B cell (primary cell): ENCODE data around the gene IGF2BP3. TPM values are rescaled to one million over a fixed set of nuclear protein-coding genes. Genes with fewer than 3 reads are reported as not detected.

Source experiments
- ATAC-seq: fragments of 200-7000 bp; cut with Tn5 transposase; one replicate; pipeline ENCODE4 v1.10.0; 2021; ENCODE audit warnings: low read depth, mild to moderate bottlenecking, moderate number of reproducible peaks, moderate library complexity
- CTCF ChIA-PET: fragments of 350-600 bp; sonication (Branson Sonifier 250); formaldehyde crosslinking; loops from one replicate; lab custom pipeline; 2021; ENCODE audit warnings: antibody characterized with exemption, inconsistent platforms; lab: Charles Lee
- POLR2A ChIA-PET: fragments of 350-600 bp; sonication (Branson Sonifier 250); formaldehyde crosslinking; loops from one replicate; lab custom pipeline; 2021; ENCODE audit warnings: antibody characterized with exemption; lab: Charles Lee
- DNase-seq: peaks from one replicate; pipeline ENCODE4 v3.0.0; 2013
- H2AFZ ChIP-seq: 2 replicates; pipeline ENCODE4 v1.6.1; 2012; ENCODE audit warnings: mild to moderate bottlenecking, low read depth, low read length; ENCODE audit not compliant: insufficient read depth, poor library complexity, severe bottlenecking
- H3K27ac ChIP-seq, 2 donors: 1 replicate in 1 of 2; 2 replicates in 1 of 2; pipeline ENCODE4 v1.5.1; 2012 to 2013; ENCODE audit warnings: low read length in 2 of 2, mild to moderate bottlenecking in 2 of 2, moderate library complexity in 1 of 2
- H3K27me3 ChIP-seq, 4 experiments: fragments of 200-600 bp in 1 of 4; sonication (generic) in 1 of 4; replicated peaks in 1 of 4; 1 replicate in 2 of 4; 2 replicates in 2 of 4; pipeline versions ENCODE4 v1.6.1 to v1.7.0; 2013 to 2016; ENCODE audit warnings: low read length in 3 of 4, mild to moderate bottlenecking in 2 of 4, mixed read lengths in 1 of 4, moderate library complexity in 1 of 4; ENCODE audit not compliant: insufficient read depth in 4 of 4, control insufficient read depth in 3 of 4; ENCODE audit errors: control extremely low read depth in 1 of 4
- H3K36me3 ChIP-seq, 2 experiments: replicated peaks in 1 of 2; 1 replicate in 1 of 2; 2 replicates in 1 of 2; pipeline versions ENCODE4 v1.6.1 to v1.7.1; 2013; ENCODE audit warnings: low read length in 1 of 2; ENCODE audit not compliant: insufficient read depth in 2 of 2, control insufficient read depth in 1 of 2; ENCODE audit errors: control extremely low read depth in 1 of 2, extremely low read depth in 1 of 2
- H3K4me1 ChIP-seq, 2 donors: fragments of 200-600 bp in 1 of 2; sonication (generic) in 1 of 2; 1 replicate in 1 of 2; 2 replicates in 1 of 2; pipeline versions ENCODE4 v1.5.1 to v1.6.1; 2013 to 2017; ENCODE audit warnings: low read length in 2 of 2; ENCODE audit not compliant: control insufficient read depth in 2 of 2, insufficient read depth in 2 of 2
- H3K4me2 ChIP-seq: replicated peaks from 2 replicates; pipeline ENCODE3; 2012; ENCODE audit warnings: mild to moderate bottlenecking, low read depth, low read length; ENCODE audit not compliant: poor library complexity, severe bottlenecking
- H3K4me3 ChIP-seq, 5 experiments: fragments of 200-600 bp in 1 of 5; sonication (generic) in 1 of 5; 1 replicate in 3 of 5; 2 replicates in 2 of 5; pipeline versions ENCODE4 v1.5.1 to v1.7.0; 2011 to 2016; ENCODE audit warnings: low read length in 4 of 5, mild to moderate bottlenecking in 4 of 5, low read depth in 2 of 5, control low read depth in 1 of 5, moderate library complexity in 1 of 5; ENCODE audit not compliant: insufficient read depth in 1 of 5; ENCODE audit errors: control extremely low read depth in 1 of 5, extremely low read depth in 1 of 5
- H3K79me2 ChIP-seq: fragments of 200-600 bp; sonication (generic); one replicate; pipeline ENCODE4 v1.6.0; 2016; ENCODE audit warnings: low read length; ENCODE audit not compliant: control insufficient read depth, insufficient read depth
- H3K9ac ChIP-seq: fragments of 200-600 bp; sonication (generic); 2 replicates; pipeline ENCODE4 v1.6.1; 2017; ENCODE audit warnings: mild to moderate bottlenecking, low read length, moderate library complexity
- H3K9me3 ChIP-seq, 3 donors: one replicate each; pipeline versions ENCODE4 v1.6.1 to v1.7.1; 2013; ENCODE audit warnings: low read length in 2 of 3; ENCODE audit not compliant: control insufficient read depth in 2 of 3, insufficient read depth in 1 of 3; ENCODE audit errors: control extremely low read depth in 1 of 3
- H4K20me1 ChIP-seq: 2 replicates; pipeline ENCODE4 v1.6.0; 2012; ENCODE audit warnings: mild to moderate bottlenecking, low read length; ENCODE audit not compliant: insufficient read depth, control insufficient read depth, poor library complexity, severe bottlenecking
- H3K27ac Mint-ChIP-seq: one replicate; pipeline ENCODE4 v1.8.0; 2021; ENCODE audit warnings: mixed read lengths
- H3K27me3 Mint-ChIP-seq: one replicate; pipeline ENCODE4 v1.8.0; 2021; ENCODE audit warnings: mixed read lengths
- H3K4me1 Mint-ChIP-seq: one replicate; pipeline ENCODE4 v1.8.0; 2021; ENCODE audit warnings: mixed read lengths
- H3K4me3 Mint-ChIP-seq: one replicate; pipeline ENCODE4 v1.8.0; 2021; ENCODE audit warnings: mixed read lengths
- H3K9me3 Mint-ChIP-seq: one replicate; pipeline ENCODE4 v1.8.0; 2022; ENCODE audit warnings: mixed read lengths; ENCODE audit not compliant: insufficient read depth
- CTCF ChIP-seq: fragments of 200-600 bp; IDR thresholded peaks from one replicate; pipeline ENCODE4 v1.8.0; 2022; ENCODE audit warnings: antibody characterized with exemption, mild to moderate bottlenecking
- EZH2 ChIP-seq: IDR thresholded peaks from 2 replicates; pipeline ENCODE4 v1.6.1; 2012; ENCODE audit warnings: borderline replicate concordance, low read depth, mild to moderate bottlenecking, moderate library complexity, low read length; ENCODE audit not compliant: insufficient read depth, poor library complexity, severe bottlenecking
- WGBS: methylation state at CpG from one replicate; pipeline ENCODE4 v1.1.5; 2013; ENCODE audit warnings: missing lambda C conversion rate; ENCODE audit not compliant: insufficient coverage; 5-methylcytosine and 5-hydroxymethylcytosine counted together
- intact Hi-C: fragments of 100-400 bp; cut with micrococcal nuclease; formaldehyde crosslinking; loops from one replicate; pipeline ENCODE4 v1.10.0; 2022
- polyA plus RNA-seq: library from polyadenylated mRNA; depleted of rRNA; stranded (reverse); fragments of >200 nt; gene quantifications from 2 replicates; pipeline ENCODE4 v1.2.3, GENCODE V29; 2012
- total RNA-seq, 2 donors: library from RNA; stranded (reverse); fragments of 120-200 nt in 1 of 2; gene quantifications; 1 replicate in 1 of 2; 2 replicates in 1 of 2; pipeline versions ENCODE4 v1.2.3 to v1.2.4, GENCODE V29; 2013 to 2022

The IGF2BP3 gene
- total and polyA plus RNA-seq, 2 donors (not counting 1 experiment from before 2014, with no cell fraction given) = 0.63 to 10.0 TPM

DNA sequence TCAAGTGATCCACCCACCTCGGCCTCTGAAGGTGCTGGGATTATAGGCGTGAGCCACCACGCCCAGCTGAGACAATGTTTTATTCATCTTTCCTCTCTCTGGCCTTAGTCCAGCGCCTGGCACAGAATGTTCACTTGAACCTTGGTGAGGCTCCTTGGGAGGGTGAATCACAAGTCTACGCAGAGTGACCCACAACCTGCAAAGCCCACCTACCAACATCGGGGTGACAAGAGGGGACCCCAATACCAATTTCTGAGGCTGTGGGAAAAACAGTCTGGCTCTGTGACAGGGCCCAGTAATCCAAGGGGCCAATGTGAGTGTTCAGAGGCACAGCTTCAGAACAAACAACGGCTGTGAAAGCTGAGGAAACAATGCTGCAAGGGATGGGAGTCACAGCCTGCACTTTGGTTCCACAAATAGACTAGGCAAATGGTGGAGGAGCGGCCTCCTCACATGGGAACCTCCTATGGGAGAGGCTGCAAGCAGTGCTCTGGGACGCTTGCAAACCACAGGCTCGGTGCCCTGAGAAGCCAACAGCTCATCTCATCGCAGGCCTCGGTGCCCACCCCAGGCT is 176.7 kb downstream of the IGF2BP3 start:
- WGBS = 95% methylated on average over 10 of the region's 12 CpGs
- no peak overlapping the region for H3K27ac ChIP-seq
- no peak for DNase-seq
- Mint-ChIP-seq H3K9me3 (no peaks in the 10 kb centered on the region), H3K4me1 (peaks cover 5% of the 10 kb centered on the region), H3K27ac (no peak overlapping the region), H3K4me3 (no peak overlapping the region), H3K27me3 (peaks cover 6% of the 10 kb centered on the region)
- peaks cover 0 to 6% (median 0%) of the 10 kb centered on the region in 4 experiments for H3K27me3 ChIP-seq
- ChIA-PET CTCF (interaction anchor here (1.1 to 1.3 kb wide), 2 partner anchors 15 to 30 kb away, joined by 3 to 5 read pairs; no protein-coding TSS in a partner anchor), POLR2A (no interaction called here)
- ATAC-seq = no peak
- no peak for TF ChIP-seq CTCF
- TF ChIP-seq EZH2 = no peak
- intact Hi-C loops = no loop called here
- H3K9ac ChIP-seq = no peak overlapping the region
- no peaks in the 10 kb centered on the region for H3K9me3 ChIP-seq
- H3K4me2 ChIP-seq = no peak overlapping the region
- H3K36me3 ChIP-seq = no peaks in the 10 kb centered on the region
- peaks cover under 1 to 1% of the 10 kb centered on the region in 2 donors for H3K4me1 ChIP-seq
- no peak overlapping the region for H3K4me3 ChIP-seq
- H4K20me1 ChIP-seq = no peaks in the 10 kb centered on the region
- peaks cover 11% of the 10 kb centered on the region for H3K79me2 ChIP-seq
- no peak overlapping the region for H2AFZ ChIP-seq

- Histone ChIP-seq H2AFZ (no peak overlapping the region), H4K20me1 (no peaks in the 10 kb centered on the region), H3K9me3 (no peaks in the 10 kb centered on the region), H3K9ac (no peak overlapping the region), H3K27ac (no peak overlapping the region), H3K4me3 (no peak overlapping the region), H3K4me1 (no peaks in the 10 kb centered on the region), H3K79me2 (peaks cover 3% of the 10 kb centered on the region), H3K36me3 (no peaks in the 10 kb centered on the region), H3K4me2 (no peak overlapping the region), H3K27me3 (peaks cover 0 to 6% (median 0%) of the 10 kb centered on the region in 4 experiments)
- WGBS = 100% methylated on average over 1 of the region's 4 CpGs
- no peaks in the 10 kb centered on the region for H3K4me1 Mint-ChIP-seq
- no peak overlapping the region for H3K27ac Mint-ChIP-seq
- POLR2A ChIA-PET = no interaction called here
- intact Hi-C loops = no loop called here
- H3K9me3 Mint-ChIP-seq = no peaks in the 10 kb centered on the region
- CTCF ChIA-PET = interaction anchor here (2.6 kb wide), 1 partner anchor 20 kb away, joined by 6 read pairs; no protein-coding TSS in a partner anchor
- DNase-seq (no peak), ATAC-seq (no peak)
- H3K27me3 Mint-ChIP-seq = peaks cover 6% of the 10 kb centered on the region
- TF ChIP-seq EZH2 (no peak), CTCF (no peak)
- no peak overlapping the region for H3K4me3 Mint-ChIP-seq
Observed at GRCh38 chr7:23292623-23293022, 177.7 kb downstream of the IGF2BP3 start.
